GM23338 (cell line): Measurements from ENCODE around the gene NOTCH1. TPM values are rescaled to one million over a fixed set of nuclear protein-coding genes. Genes with fewer than 3 reads are reported as not detected.

ENCODE experiments used
- ATAC-seq: fragments of 200-7000 bp; cut with Tn5 transposase; 3 replicates; pipeline ENCODE4 v1.9.1; 2020
- DNase-seq: peaks from one replicate; pipeline ENCODE4 v3.0.0-alpha.2; 2015; ENCODE audit warnings: low spot score
- H2AFZ ChIP-seq: fragments of 200-600 bp; sonication (generic); 2 replicates; pipeline ENCODE4 v1.8.0; 2016; ENCODE audit warnings: antibody characterized with exemption, mild to moderate bottlenecking, moderate library complexity
- H3F3A ChIP-seq: fragments of 200-600 bp; sonication (generic); replicated peaks from 2 replicates; pipeline ENCODE4 v1.8.0; 2017; ENCODE audit warnings: antibody characterized with exemption, mixed run types, low read depth
- H3K27ac ChIP-seq: fragments of 200-600 bp; sonication (generic); 2 replicates; pipeline ENCODE4 v1.6.1; 2016; ENCODE audit warnings: low read depth
- H3K27me3 ChIP-seq: fragments of 200-600 bp; sonication (generic); 2 replicates; pipeline ENCODE4 v1.8.0; 2016; ENCODE audit warnings: mild to moderate bottlenecking, mixed run types, moderate library complexity; ENCODE audit not compliant: insufficient read depth
- H3K36me3 ChIP-seq: fragments of 200-600 bp; sonication (generic); 2 replicates; pipeline ENCODE4 v1.8.0; 2016; ENCODE audit warnings: mild to moderate bottlenecking; ENCODE audit not compliant: insufficient read depth
- H3K4me1 ChIP-seq: fragments of 200-600 bp; sonication (generic); 2 replicates; pipeline ENCODE4 v1.8.0; 2016; ENCODE audit warnings: mild to moderate bottlenecking, moderate library complexity; ENCODE audit not compliant: insufficient read depth
- H3K4me2 ChIP-seq: fragments of 200-600 bp; sonication (generic); 2 replicates; pipeline ENCODE4 v1.7.1; 2017; ENCODE audit warnings: mixed run types
- H3K4me3 ChIP-seq: fragments of 200-600 bp; sonication (generic); 2 replicates; pipeline ENCODE4 v1.6.1; 2016; ENCODE audit warnings: mixed run types
- H3K79me2 ChIP-seq: fragments of 200-600 bp; sonication (generic); replicated peaks from 2 replicates; pipeline ENCODE4 v1.8.0; 2017; ENCODE audit warnings: mild to moderate bottlenecking; ENCODE audit not compliant: insufficient read depth
- H3K9me2 ChIP-seq: fragments of 200-600 bp; sonication (generic); 2 replicates; pipeline ENCODE4 v1.8.0; 2017; ENCODE audit not compliant: insufficient read depth
- H4K20me1 ChIP-seq: fragments of 200-600 bp; sonication (generic); replicated peaks from 2 replicates; pipeline ENCODE4 v1.8.0; 2017; ENCODE audit warnings: mild to moderate bottlenecking; ENCODE audit not compliant: insufficient read depth
- H3K27ac Mint-ChIP-seq: 2 replicates; pipeline ENCODE4 v1.8.0; 2020; ENCODE audit warnings: inconsistent platforms, mild to moderate bottlenecking, moderate library complexity, mixed read lengths
- H3K27me3 Mint-ChIP-seq: 3 replicates; pipeline ENCODE4 v1.8.0; 2022; ENCODE audit warnings: low read depth, mild to moderate bottlenecking, moderate library complexity, mixed read lengths, inconsistent platforms; ENCODE audit not compliant: insufficient read depth, poor library complexity
- H3K36me3 Mint-ChIP-seq: 3 replicates; pipeline ENCODE4 v1.8.0; 2021; ENCODE audit warnings: low read depth, mild to moderate bottlenecking, inconsistent platforms, moderate library complexity, mixed read lengths
- H3K4me1 Mint-ChIP-seq: 3 replicates; pipeline ENCODE4 v1.8.0; 2020; ENCODE audit warnings: mild to moderate bottlenecking, inconsistent platforms, mixed read lengths
- H3K4me3 Mint-ChIP-seq: 3 replicates; pipeline ENCODE4 v1.8.0; 2021; ENCODE audit warnings: moderate library complexity, mild to moderate bottlenecking, inconsistent platforms, mixed read lengths
- H3K9me3 Mint-ChIP-seq: 3 replicates; pipeline ENCODE4 v1.8.0; 2020; ENCODE audit warnings: moderate library complexity, mild to moderate bottlenecking, inconsistent platforms, mixed read lengths
- CTCF ChIP-seq, 2 experiments: fragments of 200-600 bp in 1 of 2; sonication (generic) in 1 of 2; conservative IDR thresholded peaks; 2 replicates each; pipeline versions ENCODE4 v1.5.1 to v1.6.1; 2016 to 2017; ENCODE audit warnings: antibody characterized with exemption in 2 of 2, low read depth in 2 of 2, mild to moderate bottlenecking in 2 of 2, moderate library complexity in 1 of 2
- EZH2 ChIP-seq: fragments of 200-600 bp; sonication (generic); IDR thresholded peaks from one replicate; pipeline ENCODE4 v1.8.0; 2017; ENCODE audit warnings: antibody characterized with exemption, mild to moderate bottlenecking, low read depth; ENCODE audit not compliant: unreplicated experiment
- EZH2phosphoT487 ChIP-seq: fragments of 200-600 bp; sonication (generic); IDR thresholded peaks from one replicate; pipeline ENCODE4 v1.8.1; 2018; ENCODE audit warnings: antibody characterized with exemption; ENCODE audit not compliant: unreplicated experiment
- JUNB ChIP-seq: IDR thresholded peaks from one replicate; pipeline ENCODE4 v1.6.1; 2016; ENCODE audit warnings: antibody characterized with exemption; ENCODE audit not compliant: unreplicated experiment
- STAT1 ChIP-seq: IDR thresholded peaks from one replicate; pipeline ENCODE4 v1.6.1; 2016; ENCODE audit warnings: antibody characterized with exemption; ENCODE audit not compliant: unreplicated experiment
- ZNF114 ChIP-seq: fragments of 250-450 bp; sonication (Bioruptor Pico); IDR thresholded peaks from 2 replicates; pipeline ENCODE4 v1.5.0; 2020; ENCODE audit warnings: mild to moderate bottlenecking, moderate library complexity
- ZNF462 ChIP-seq: fragments of 250-450 bp; sonication (Bioruptor Pico); IDR thresholded peaks from 2 replicates; pipeline ENCODE4 v1.5.0; 2020; ENCODE audit warnings: mild to moderate bottlenecking, moderate library complexity
- polyA plus RNA-seq: library from polyadenylated mRNA; unstranded; fragments of >200 nt; fragmentation: Nextera tagmentation; extraction: Ambion mirVana; gene quantifications from 2 replicates; pipeline ENCODE4 v1.2.1, GENCODE V29; 2016
- total RNA-seq: library from RNA; depleted of rRNA; stranded (reverse); fragments of >200 nt; shearing (Covaris generic); gene quantifications from 2 replicates; pipeline ENCODE4 v1.2.3, GENCODE V29; 2014

The NOTCH1 gene
- total and polyA plus RNA-seq, 2 experiments from 2014 or later: 9.9 to 97.2 TPM

GRCh38 chr9:136556166-136556565 lies 10.3 kb upstream of the NOTCH1 start:
- Mint-ChIP-seq H3K4me1 (peaks cover 22% of the 10 kb centered on the region), H3K36me3 (peaks cover 25% of the 10 kb centered on the region), H3K4me3 (no peak overlapping the region; the same call in 2 of the 3 replicates), H3K9me3 (peaks cover 30% of the 10 kb centered on the region), H3K27me3 (peaks cover 31% of the 10 kb centered on the region), H3K27ac (no peak overlapping the region)
- DNase-seq (no peak), ATAC-seq (no peak)
- H3K27ac ChIP-seq: no peak overlapping the region
- H3F3A ChIP-seq: peaks cover 4% of the 10 kb centered on the region
- H2AFZ ChIP-seq: no peak overlapping the region
- no peaks in the 10 kb centered on the region for H4K20me1 ChIP-seq
- H3K4me1 ChIP-seq: peaks cover 13% of the 10 kb centered on the region
- H3K36me3 ChIP-seq: no peaks in the 10 kb centered on the region
- no peak overlapping the region for H3K4me2 ChIP-seq
- TF ChIP-seq ZNF114 (CRISPR knock-in tag): no peak
- no peak for TF ChIP-seq EZH2
- TF ChIP-seq STAT1: no peak
- no peak for TF ChIP-seq JUNB
- TF ChIP-seq ZNF462 (CRISPR knock-in tag): no peak
- TF ChIP-seq EZH2phosphoT487: no peak
- TF ChIP-seq CTCF (conservative IDR thresholded peaks at IDR 0.05; ENCODE audit: low read depth in 2 of 2): no peak
- H3K4me3 ChIP-seq: no peak overlapping the region
- peaks cover 9% of the 10 kb centered on the region; the same call in 1 of the 2 replicates for H3K27me3 ChIP-seq
- no peaks in the 10 kb centered on the region for H3K79me2 ChIP-seq
- H3K9me2 ChIP-seq: no peaks in the 10 kb centered on the region
